Dermis microvascular lymphatic vessel endothelial cell (primary cell): ENCODE results near the gene DDX20. TPM values are rescaled to one million over a fixed set of nuclear protein-coding genes. Genes with fewer than 3 reads are reported as not detected.
"Not testable (repeated sequence)": the region's sequence is repeated elsewhere in the genome, so short reads cannot be mapped to it uniquely, and the experiment has no call there.

Experiments used
- DNase-seq, 2 donors: peaks; one replicate each; pipeline versions ENCODE4 v3.0.0 to v3.0.0-alpha.2; 2010; ENCODE audit warnings: low read depth in 2 of 2
- total RNA-seq: library from RNA; depleted of rRNA; stranded (reverse); fragments of >200 nt; gene quantifications from 2 replicates; pipeline ENCODE4 v1.2.1, GENCODE V29; 2014

DDX20 gene
- total RNA-seq, 1 donor from 2014 or later, result 12.5 TPM

DNA sequence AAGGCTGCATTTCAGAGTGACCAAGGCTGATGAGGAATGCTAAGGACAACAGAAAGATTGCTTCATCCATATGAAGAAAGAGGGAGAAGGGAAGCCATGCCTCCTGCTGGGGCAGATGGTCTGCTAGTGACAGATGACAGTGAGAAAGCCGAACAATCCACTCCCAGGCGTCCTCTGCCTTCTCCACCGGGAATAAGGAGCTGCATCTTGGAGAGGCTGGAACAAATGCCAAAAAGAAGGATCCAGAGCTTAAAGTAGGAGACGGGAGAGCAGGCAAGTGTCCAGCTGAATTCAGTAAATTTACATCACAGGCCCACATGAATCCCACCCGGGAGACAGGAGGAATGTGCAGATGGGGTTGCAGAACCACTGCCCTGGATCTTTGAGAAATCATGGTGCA lies 33.4 kb downstream of the DDX20 start:
- no peak for DNase-seq

DNA sequence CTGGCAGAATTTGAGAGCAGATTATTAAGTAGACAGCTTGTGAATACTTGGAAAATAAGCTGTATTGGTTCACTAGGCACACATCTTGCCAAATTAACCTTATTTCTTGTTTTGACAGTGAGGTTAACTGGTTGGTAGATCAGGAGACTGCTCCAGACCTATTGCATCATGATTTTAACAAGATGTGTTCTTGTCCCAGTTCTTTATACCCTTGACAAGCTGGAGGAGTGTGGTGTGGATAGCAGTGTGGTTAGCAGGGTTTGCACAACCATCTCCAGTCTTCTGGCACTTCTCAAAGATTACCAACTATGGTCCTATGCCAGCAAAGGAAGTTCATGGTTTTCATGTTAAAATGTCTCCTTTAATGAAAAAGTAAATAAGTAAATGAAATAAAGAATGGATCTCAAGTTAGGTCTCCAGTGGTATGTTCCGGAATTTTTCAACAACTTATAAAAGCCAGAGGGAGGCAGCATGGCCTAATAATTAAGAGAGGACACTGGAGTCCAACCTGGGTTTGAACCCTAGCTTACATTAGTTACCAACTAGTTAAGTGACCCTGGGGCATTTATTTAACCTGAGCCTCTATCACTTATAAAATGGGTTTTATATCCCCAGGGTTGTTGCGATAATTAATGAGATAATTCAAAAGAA lies 34.1 kb downstream of the DDX20 start:
- DNase-seq, result no peak

DNA sequence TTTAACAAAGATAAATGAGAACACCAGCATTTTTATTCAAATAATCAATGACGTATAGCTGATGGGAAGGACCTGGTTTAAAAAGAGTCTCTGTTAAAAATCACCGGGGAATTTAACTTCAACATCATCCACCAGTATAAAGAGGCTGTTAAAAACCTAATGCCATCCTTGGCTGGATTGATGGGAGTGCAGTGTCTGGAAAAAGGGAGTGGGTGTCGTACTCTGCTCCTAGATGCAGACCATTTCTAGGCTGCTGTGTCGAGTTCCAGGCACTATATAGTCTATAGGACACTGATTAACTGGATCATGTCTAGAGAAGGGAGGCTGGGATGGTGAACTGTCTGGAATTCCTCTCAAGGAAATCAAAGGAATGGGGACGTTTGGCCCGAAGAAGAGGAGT lies 36.1 kb downstream of the DDX20 start:
- DNase-seq, result no peak

- no peak for DNase-seq
These were observed 36.5 kb downstream of the DDX20 start for GRCh38 chr1:111792249-111792648.

DNA sequence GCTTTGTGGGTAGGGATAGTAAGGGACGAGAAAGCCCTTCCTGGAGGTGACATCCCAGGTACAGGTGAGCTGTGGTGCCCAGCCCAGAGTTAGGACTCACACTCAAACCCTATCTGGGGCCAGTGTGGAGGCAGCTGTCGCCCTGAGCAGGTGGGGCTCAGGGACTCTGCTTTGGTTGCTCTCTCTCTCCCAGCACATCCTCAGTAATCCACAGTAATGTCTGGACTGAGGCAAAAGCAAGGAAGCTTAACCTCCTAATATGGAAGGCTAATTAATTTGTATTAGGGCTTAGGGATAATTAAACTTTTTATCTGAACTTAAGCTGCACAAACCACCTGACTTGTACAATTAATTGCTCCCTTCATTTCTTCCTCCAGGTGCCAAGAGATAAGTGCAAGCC lies 38.2 kb downstream of the DDX20 start:
- DNase-seq, result no peak

DNA sequence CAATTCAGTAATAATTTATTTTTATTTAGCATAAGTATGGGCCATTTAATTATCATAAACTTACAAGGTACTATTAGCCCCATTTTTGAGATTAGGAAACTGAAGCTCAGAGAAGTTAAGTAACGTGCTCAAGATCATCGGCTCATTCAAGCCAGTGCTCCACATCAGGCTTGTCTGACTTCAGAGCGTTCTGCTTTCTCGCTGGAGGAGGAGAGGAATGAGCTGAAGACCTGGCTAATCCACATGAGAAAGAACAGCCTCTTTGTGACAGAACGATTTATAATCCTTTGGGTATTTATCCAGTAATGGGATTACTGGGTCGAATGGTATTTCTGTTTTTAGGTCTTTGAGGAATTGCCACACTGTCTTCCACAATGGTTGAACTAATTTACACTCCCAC lies 39.7 kb downstream of the DDX20 start:
- DNase-seq, result no peak

DNA sequence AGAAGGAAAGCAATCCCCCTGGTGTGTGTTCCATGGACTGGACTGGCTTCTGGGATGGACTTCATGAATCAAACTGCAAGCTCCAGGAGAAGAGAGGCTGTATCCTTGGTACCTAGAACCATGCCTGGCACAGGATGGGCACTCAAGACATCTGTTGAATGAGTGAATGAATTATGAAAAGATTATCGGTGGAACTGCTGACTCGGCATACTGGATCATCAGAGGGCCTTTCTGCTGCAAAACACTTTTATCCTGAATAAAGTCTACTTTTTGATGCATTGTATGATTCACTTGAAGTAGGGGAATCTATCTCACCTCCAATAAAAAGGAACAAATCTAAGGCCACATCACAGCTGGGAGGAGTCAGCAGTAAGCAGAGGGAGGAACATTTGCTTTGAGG lies 42.9 kb downstream of the DDX20 start:
- DNase-seq, result no peak

DNA sequence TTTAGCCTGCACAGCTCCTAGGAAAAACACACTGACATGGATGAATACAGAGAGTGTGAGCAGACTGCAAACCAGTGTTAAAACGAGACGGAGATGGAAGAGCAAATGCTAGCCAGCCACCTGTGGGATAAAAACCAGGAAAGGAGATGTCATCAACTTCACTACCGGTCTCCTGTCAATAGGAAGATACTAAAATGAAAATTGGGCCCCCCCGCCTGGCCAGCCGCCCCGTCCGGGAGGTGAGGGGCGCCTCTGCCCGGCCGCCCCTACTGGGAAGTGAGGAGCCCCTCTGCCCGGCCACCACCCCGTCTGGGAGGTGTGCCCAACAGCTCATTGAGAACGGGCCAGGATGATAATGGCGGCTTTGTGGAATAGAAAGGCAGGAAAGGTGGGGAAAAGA lies 44.0 kb downstream of the DDX20 start:
- DNase-seq, result not testable (repeated sequence)

DNA sequence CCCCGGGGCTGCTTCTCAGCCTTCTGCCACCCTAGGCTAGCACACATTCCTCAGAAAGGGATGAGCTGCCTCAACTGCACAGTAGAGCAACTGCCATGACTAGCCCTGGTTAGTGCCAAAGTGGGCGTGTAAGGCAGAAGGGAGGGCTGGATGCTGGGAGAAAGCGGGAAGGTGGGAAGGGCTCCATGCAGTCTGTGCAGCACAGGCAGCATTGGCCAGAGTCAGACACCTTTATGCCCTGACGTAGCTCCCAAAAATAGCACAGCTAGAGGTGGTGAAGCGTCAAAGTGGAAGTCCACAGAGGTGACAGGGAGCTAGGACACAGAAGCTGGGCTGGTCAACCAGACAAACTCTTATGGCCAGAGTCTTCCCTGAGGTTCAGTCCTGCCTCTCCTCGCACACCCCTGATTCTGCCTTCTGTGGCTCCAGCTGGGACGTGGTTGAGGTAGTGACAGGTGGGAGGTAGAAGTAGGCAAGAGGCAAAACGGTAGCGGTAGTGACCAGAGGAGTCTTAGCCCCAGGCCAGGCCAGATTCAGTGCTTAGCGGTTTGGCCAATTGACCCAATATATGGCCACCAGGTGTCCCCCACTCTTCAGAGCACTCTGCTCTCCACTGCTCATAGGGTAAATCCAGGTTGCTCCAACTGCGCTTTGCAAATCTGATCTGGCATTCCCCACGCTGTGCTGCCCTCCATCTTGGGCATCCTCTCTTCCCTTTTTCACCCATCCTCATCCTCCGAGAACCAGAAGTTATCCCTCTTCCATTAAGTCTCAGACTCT lies 45.6 kb downstream of the DDX20 start:
- no peak for DNase-seq

GRCh38 chr1:111802110-111802509 lies 46.4 kb downstream of the DDX20 start:
- no peak for DNase-seq

DNA sequence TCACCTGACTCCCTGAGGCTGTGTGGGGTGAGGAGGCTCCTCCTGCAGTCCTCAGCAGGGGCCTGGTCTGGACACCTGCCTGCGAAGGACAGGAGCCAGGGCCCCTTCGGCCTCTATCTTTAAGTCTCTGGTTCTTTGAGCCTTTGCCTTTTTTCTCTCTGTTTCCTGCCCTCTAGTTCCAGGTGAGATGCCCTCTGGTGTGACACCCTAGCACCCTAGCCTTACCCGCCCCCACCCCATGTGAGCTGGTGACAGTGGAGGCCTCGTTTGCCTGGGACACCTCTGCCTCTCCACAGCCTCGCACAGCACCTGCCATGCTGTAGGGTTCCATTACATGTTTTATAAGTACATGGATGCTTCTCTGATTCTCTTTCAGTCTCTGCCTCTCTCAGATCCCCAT lies 47.3 kb downstream of the DDX20 start:
- no peak for DNase-seq

GRCh38 chr1:111803951-111804350 lies 48.2 kb downstream of the DDX20 start:
- DNase-seq, result no peak

DNA sequence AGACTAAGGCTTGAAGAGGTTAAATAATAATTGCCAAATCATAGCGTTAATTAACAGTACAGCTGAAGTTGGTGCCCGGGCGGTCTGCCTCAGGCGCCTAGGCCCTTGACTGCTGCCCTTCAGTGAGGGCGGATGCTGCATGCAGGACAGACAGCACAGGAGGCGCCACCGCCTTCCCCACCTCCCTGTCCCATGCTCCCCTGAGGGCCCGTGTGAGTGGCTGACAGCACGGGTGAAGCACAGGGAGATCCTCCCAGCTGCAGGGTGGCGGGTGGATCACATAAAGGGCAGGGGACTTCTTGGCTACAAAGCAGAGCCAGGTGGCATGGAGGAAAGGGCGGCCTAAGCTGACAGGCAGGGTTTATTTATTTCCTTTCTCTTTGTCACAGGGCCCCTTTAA lies 49.1 kb downstream of the DDX20 start:
- DNase-seq, result no peak

- no peak for DNase-seq
These were observed 49.5 kb downstream of the DDX20 start for GRCh38 chr1:111805251-111805650.

GRCh38 chr1:111811891-111812290 lies 56.2 kb downstream of the DDX20 start:
- no peak for DNase-seq

DNA sequence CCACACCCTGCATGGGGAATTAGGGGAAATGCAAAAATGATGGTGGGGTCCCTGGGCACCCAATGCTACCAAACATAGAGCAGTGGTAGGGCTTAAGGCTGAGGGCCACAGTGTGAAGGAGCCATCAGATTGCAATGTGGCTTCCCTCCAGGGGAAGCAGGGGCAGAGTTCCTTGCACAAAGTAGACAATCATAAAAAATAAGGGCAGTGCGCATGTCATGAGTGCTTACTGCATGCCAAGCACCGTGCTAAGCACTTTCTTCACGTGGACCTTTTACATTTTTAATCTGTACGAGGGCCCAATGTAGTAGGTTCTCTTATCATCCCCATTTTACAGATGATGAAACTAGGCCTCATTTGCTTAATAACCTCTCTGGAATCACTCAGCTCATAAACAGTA lies 56.6 kb downstream of the DDX20 start:
- DNase-seq, result no peak

DNA sequence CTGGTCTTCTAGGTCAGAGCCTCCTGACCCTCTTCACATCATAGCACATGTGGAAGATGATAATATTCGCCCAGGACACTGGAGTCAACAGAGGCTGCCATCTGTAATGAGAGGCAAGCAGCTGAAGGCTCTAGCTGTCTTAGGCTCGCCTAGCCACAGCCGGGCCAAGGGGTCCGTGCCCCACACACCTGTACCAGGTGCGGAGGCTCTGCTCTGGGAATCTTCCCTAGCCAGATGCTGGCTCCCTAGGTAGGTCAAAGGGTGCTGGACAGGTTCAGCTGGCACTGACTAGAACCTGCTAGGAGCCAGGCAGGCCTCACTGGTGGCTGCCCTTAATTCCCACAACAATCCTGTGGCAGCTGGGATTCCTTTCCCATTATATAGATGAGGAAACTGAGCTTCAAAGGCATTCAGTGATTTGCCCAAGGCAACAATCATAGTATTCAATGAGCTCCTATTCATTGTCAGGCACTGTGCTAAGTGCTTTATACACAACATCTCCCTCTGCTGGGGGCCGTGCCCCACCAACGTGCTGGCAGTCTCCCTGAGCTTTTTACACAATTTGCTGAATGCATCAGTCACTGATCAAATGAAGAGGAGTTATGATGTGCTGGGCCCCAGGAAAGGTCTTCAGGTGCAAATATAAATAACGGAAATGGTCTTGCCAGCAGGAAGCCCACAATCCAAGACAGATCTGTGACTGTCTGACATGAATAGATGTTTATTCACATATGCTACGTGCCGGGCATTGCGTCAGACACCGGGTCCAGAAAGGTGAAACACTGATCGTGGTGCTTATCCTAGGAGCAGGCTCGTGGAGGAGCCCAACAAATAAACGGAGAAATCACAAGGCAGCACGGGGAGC lies 58.0 kb downstream of the DDX20 start:
- DNase-seq, result peak in 1 of 2 donors; percentile 3

- DNase-seq, result no peak
These were observed 58.6 kb downstream of the DDX20 start for GRCh38 chr1:111814305-111814628.

- DNase-seq, result no peak
These were observed 58.9 kb downstream of the DDX20 start for GRCh38 chr1:111814642-111815041.
